HEK293T (cell line): Measurements from ENCODE around the gene MOCOS.

ENCODE experiments used
- CTCF ChIA-PET: fragments of 350-600 bp; formaldehyde crosslinking; extraction: SDS; loops from one replicate; lab custom pipeline; 2021; ENCODE audit warnings: antibody characterized with exemption, inconsistent platforms; lab: Yijun Ruan, JAX
- POLR2A ChIA-PET: fragments of 350-600 bp; formaldehyde crosslinking; extraction: SDS; loops from one replicate; lab custom pipeline; 2020; ENCODE audit warnings: antibody characterized with exemption, inconsistent platforms; lab: Yijun Ruan, JAX
- DNase-seq: peaks from one replicate; pipeline ENCODE4 v3.0.0; 2012; ENCODE audit warnings: mixed read lengths; ENCODE audit errors: extremely low spot score
- ARNT ChIP-seq: fragments of 450-650 bp; IDR thresholded peaks from 2 replicates; pipeline ENCODE4 v1.6.1; 2017; ENCODE audit warnings: mild to moderate bottlenecking
- BHLHE40 ChIP-seq: fragments of 450-650 bp; IDR thresholded peaks from 2 replicates; pipeline ENCODE4 v1.6.1; 2016; ENCODE audit warnings: mild to moderate bottlenecking, moderate library complexity, borderline replicate concordance
- CTBP1 ChIP-seq: fragments of 450-650 bp; IDR thresholded peaks from 2 replicates; pipeline ENCODE4 v1.6.1; 2016; ENCODE audit warnings: borderline replicate concordance
- ELF4 ChIP-seq: fragments of 450-650 bp; IDR thresholded peaks from 2 replicates; pipeline ENCODE4 v1.6.1; 2017; ENCODE audit warnings: antibody characterized with exemption
- FOXA1 ChIP-seq: fragments of 450-650 bp; IDR thresholded peaks from 2 replicates; pipeline ENCODE4 v1.6.1; 2016; ENCODE audit warnings: mild to moderate bottlenecking
- FOXK2 ChIP-seq: fragments of 450-650 bp; IDR thresholded peaks from 2 replicates; pipeline ENCODE4 v1.6.1; 2016; ENCODE audit warnings: mild to moderate bottlenecking
- FOXM1 ChIP-seq: fragments of 450-650 bp; IDR thresholded peaks from 2 replicates; pipeline ENCODE4 v1.6.1; 2017; ENCODE audit warnings: mild to moderate bottlenecking, borderline replicate concordance
- HDGF ChIP-seq: fragments of 450-650 bp; IDR thresholded peaks from 2 replicates; pipeline ENCODE4 v1.6.1; 2017; ENCODE audit warnings: antibody characterized with exemption, borderline replicate concordance
- L3MBTL2 ChIP-seq: fragments of 450-650 bp; conservative IDR thresholded peaks from 2 replicates; pipeline ENCODE4 v1.6.1; 2016; ENCODE audit warnings: mild to moderate bottlenecking
- LEF1 ChIP-seq: fragments of 450-650 bp; IDR thresholded peaks from 2 replicates; pipeline ENCODE4 v1.6.1; 2017; ENCODE audit warnings: mild to moderate bottlenecking, borderline replicate concordance
- NFRKB ChIP-seq: fragments of 450-650 bp; IDR thresholded peaks from 2 replicates; pipeline ENCODE4 v1.6.1; 2016; ENCODE audit warnings: mild to moderate bottlenecking, moderate library complexity
- PKNOX1 ChIP-seq: fragments of 450-650 bp; IDR thresholded peaks from 2 replicates; pipeline ENCODE4 v1.6.1; 2016
- SP1 ChIP-seq: fragments of 450-650 bp; IDR thresholded peaks from 2 replicates; pipeline ENCODE4 v1.6.1; 2017
- SUZ12 ChIP-seq: fragments of 450-650 bp; IDR thresholded peaks from 2 replicates; pipeline ENCODE4 v1.6.1; 2016; ENCODE audit warnings: mild to moderate bottlenecking
- TARDBP ChIP-seq: fragments of 450-650 bp; IDR thresholded peaks from 2 replicates; pipeline ENCODE4 v1.6.1; 2016
- ZNF384 ChIP-seq: fragments of 450-650 bp; IDR thresholded peaks from 2 replicates; pipeline ENCODE4 v1.6.1; 2016

The MOCOS gene

GRCh38 chr18:36305375-36305774, 118.1 kb downstream of the MOCOS start:
- ChIA-PET POLR2A (no interaction called here), CTCF (interaction anchor here (0.6 kb wide), 1 partner anchor 244 kb away, joined by 6 read pairs; no protein-coding TSS in a partner anchor)
- TF ChIP-seq ZNF384 (no peak), SP1 (no peak), SUZ12 (no peak), CTBP1 (no peak), HDGF (no peak), BHLHE40 (no peak), ARNT (no peak), FOXM1 (no peak)
- DNase-seq = no peak

- CTCF ChIA-PET = no interaction called here
- DNase-seq = no peak
- TF ChIP-seq L3MBTL2 (no peak), HDGF (no peak), ELF4 (no peak), BHLHE40 (no peak), NFRKB (no peak), FOXM1 (no peak), FOXA1 (no peak), SP1 (no peak), FOXK2 (no peak), SUZ12 (no peak), ARNT (no peak), ZNF384 (no peak), CTBP1 (no peak), TARDBP (no peak)
- POLR2A ChIA-PET = no interaction called here
Measured at GRCh38 chr18:36307513-36307912, 120.2 kb downstream of the MOCOS start.

GRCh38 chr18:36308711-36309435, 121.6 kb downstream of the MOCOS start:
- ChIA-PET CTCF (interaction anchor here (1.0 kb wide), 1 partner anchor 449 kb away, joined by 3 read pairs; no protein-coding TSS in a partner anchor), POLR2A (interaction anchor here (1.2 kb wide), 1 partner anchor 11 kb away, joined by 7 read pairs; the partner anchor contains the start of gene FHOD3)
- DNase-seq = no peak
- TF ChIP-seq CTBP1 (no peak), L3MBTL2 (no peak), FOXM1 (no peak), SUZ12 (no peak), PKNOX1 (peak; percentile 22; the same call in 1 of the 2 replicates), NFRKB (no peak), LEF1 (no peak)

- ChIA-PET POLR2A (interaction anchor here (1.2 kb wide), 1 partner anchor 12 kb away, joined by 7 read pairs; the partner anchor contains the start of gene FHOD3), CTCF (interaction anchor here (0.6 to 1.3 kb wide), 3 partner anchors 28 to 448 kb away, joined by 3 read pairs; no protein-coding TSS in a partner anchor)
- TF ChIP-seq ZNF384 (no peak), L3MBTL2 (no peak), PKNOX1 (no peak), ARNT (no peak), CTBP1 (no peak), TARDBP (no peak), FOXA1 (no peak), FOXM1 (no peak), ELF4 (no peak), SUZ12 (no peak), FOXK2 (no peak), SP1 (no peak)
- no peak for DNase-seq
Measured at GRCh38 chr18:36309436-36310391, 122.4 kb downstream of the MOCOS start.

- no peak for DNase-seq
- POLR2A ChIA-PET = no interaction called here
- CTCF ChIA-PET = interaction anchor here (1.0 to 1.3 kb wide), 2 partner anchors 9 to 10 kb away, joined by 3 to 4 read pairs; no protein-coding TSS in a partner anchor
- TF ChIP-seq ZNF384 (no peak), FOXA1 (no peak), ARNT (no peak), TARDBP (no peak), FOXM1 (no peak), FOXK2 (no peak), SUZ12 (no peak), BHLHE40 (no peak), LEF1 (no peak), PKNOX1 (no peak), ELF4 (no peak), NFRKB (no peak), L3MBTL2 (no peak), CTBP1 (no peak), HDGF (no peak), SP1 (no peak)
Measured at GRCh38 chr18:36311026-36311570, 123.8 kb downstream of the MOCOS start.
